PC-9 (cell line): ENCODE measurements around the gene ESR2.

ENCODE experiments used
- CTCF ChIP-seq: fragments of 200-600 bp; sonication (generic); conservative IDR thresholded peaks from 2 replicates; pipeline ENCODE4 v1.6.1; 2017; ENCODE audit warnings: mixed run types, antibody characterized with exemption, mild to moderate bottlenecking, moderate library complexity
- EZH2 ChIP-seq: fragments of 200-600 bp; sonication (generic); IDR thresholded peaks from 2 replicates; pipeline ENCODE4 v1.8.0; 2017; ENCODE audit warnings: antibody characterized with exemption, low read depth

GRCh38 chr14:64253672-64254071 lies 40.5 kb downstream of the ESR2 start:
- TF ChIP-seq CTCF (no peak), EZH2 (no peak)
